NB4 (cell line): ENCODE results near the gene ZNF446.

ENCODE experiments used
- DNase-seq: peaks from one replicate; pipeline ENCODE4 v3.0.0; 2010; ENCODE audit warnings: low read depth
- H3K4me3 ChIP-seq: one replicate; pipeline ENCODE4 v1.5.1; 2011; ENCODE audit warnings: mild to moderate bottlenecking, low read depth, low read length, moderate library complexity
- CTCF ChIP-seq: IDR thresholded peaks from one replicate; pipeline ENCODE4 v1.5.1; 2012; ENCODE audit warnings: low read depth, low read length
- MAX ChIP-seq: IDR thresholded peaks from 2 replicates; pipeline ENCODE4 v1.6.1; 2011; ENCODE audit warnings: low read depth, low read length
- MYC ChIP-seq: IDR thresholded peaks from 2 replicates; pipeline ENCODE4 v1.6.1; 2011; ENCODE audit warnings: low read depth, low read length
- POLR2A ChIP-seq: IDR thresholded peaks from 2 replicates; pipeline ENCODE4 v1.6.1; 2011; ENCODE audit warnings: mild to moderate bottlenecking; ENCODE audit not compliant: insufficient read length; ENCODE audit errors: extremely low read depth

The ZNF446 gene

GRCh38 chr19:58516246-58516836, 40.2 kb downstream of the ZNF446 start:
- TF ChIP-seq CTCF, result no peak
- TF ChIP-seq MAX, result no peak
- TF ChIP-seq POLR2A, result no peak
- TF ChIP-seq MYC, result no peak
- no peak for DNase-seq
- no peak overlapping the region for H3K4me3 ChIP-seq

- DNase-seq, result no peak
- H3K4me3 ChIP-seq, result no peak overlapping the region
- TF ChIP-seq CTCF (peak; percentile 2), POLR2A (no peak)
Observed at GRCh38 chr19:58516964-58517833, 41.0 kb downstream of the ZNF446 start.

GRCh38 chr19:58518256-58519086, 42.3 kb downstream of the ZNF446 start:
- peak; percentile 72 for DNase-seq
- peak overlapping the region; percentile 83 for H3K4me3 ChIP-seq
- TF ChIP-seq POLR2A, result no peak
- TF ChIP-seq CTCF, result no peak
- TF ChIP-seq MAX, result no peak

GRCh38 chr19:58519087-58519354, 42.9 kb downstream of the ZNF446 start:
- TF ChIP-seq MAX (no peak), MYC (no peak), POLR2A (no peak), CTCF (peak; percentile 67)
- H3K4me3 ChIP-seq, result peak overlapping the region; percentile 83
- DNase-seq, result peak; percentile 85

GRCh38 chr19:58519355-58520256, 43.5 kb downstream of the ZNF446 start, which contains the start of gene ZBTB45:
TSS of gene ZBTB45 (minus strand) at chr19:58519810. CDS start at chr19:58517673, 2,137 bp downstream.
- H3K4me3 ChIP-seq, result peak within 1 kb of the TSS; percentile 83
- peak; percentile 98 for DNase-seq
- TF ChIP-seq CTCF (peak; percentile 59), POLR2A (peak; percentile 69), MAX (peak; percentile 65; the same call in 1 of the 2 replicates), MYC (peak; percentile 78)
